HCT116 (cell line): ENCODE data around the gene PPP1R3G.

ENCODE experiments used
- CBX3 ChIP-seq: IDR thresholded peaks from 2 replicates; pipeline ENCODE4 v1.6.1; 2012; ENCODE audit warnings: low read depth
- ELF1 ChIP-seq: IDR thresholded peaks from 2 replicates; pipeline ENCODE4 v1.6.1; 2012; ENCODE audit warnings: low read depth, borderline replicate concordance
- EZH2 ChIP-seq: fragments of 200-600 bp; sonication (generic); IDR thresholded peaks from 2 replicates; pipeline ENCODE4 v1.6.1; 2017; ENCODE audit warnings: antibody characterized with exemption, mixed run types
- JUND ChIP-seq: IDR thresholded peaks from 2 replicates; pipeline ENCODE4 v1.6.1; 2012
- POLR2A ChIP-seq: IDR thresholded peaks from 2 replicates; pipeline ENCODE4 v1.7.0; 2011; ENCODE audit warnings: borderline replicate concordance; ENCODE audit not compliant: insufficient read depth, insufficient read length; ENCODE audit errors: extremely low read depth
- POLR2AphosphoS5 ChIP-seq: IDR thresholded peaks from 2 replicates; pipeline ENCODE4 v1.6.1; 2011; ENCODE audit warnings: mild to moderate bottlenecking, low read depth, low read length, moderate library complexity
- RAD21 ChIP-seq: IDR thresholded peaks from 2 replicates; pipeline ENCODE4 v1.6.1; 2012; ENCODE audit warnings: low read depth, mild to moderate bottlenecking
- SIN3A ChIP-seq: IDR thresholded peaks from 2 replicates; pipeline ENCODE4 v1.6.1; 2012; ENCODE audit warnings: low read depth
- SRF ChIP-seq: IDR thresholded peaks from 2 replicates; pipeline ENCODE4 v1.6.1; 2012; ENCODE audit warnings: low read depth
- YY1 ChIP-seq: IDR thresholded peaks from 2 replicates; pipeline ENCODE4 v1.6.1; 2011; ENCODE audit warnings: low read length, low read depth, moderate library complexity, mild to moderate bottlenecking; ENCODE audit not compliant: insufficient replicate concordance; ENCODE audit errors: extremely low read depth
- ZNF274 ChIP-seq: fragments of 200-500 bp; sonication (Bioruptor generic); IDR thresholded peaks from 2 replicates; pipeline ENCODE4 v1.6.1; 2014; ENCODE audit warnings: mild to moderate bottlenecking, low read depth, low read length, inconsistent platforms
- TF ChIP-seq, protein P1 (sequence below), 3 experiments: fragments of 200-600 bp in 1 of 3; sonication (generic) in 1 of 3; IDR thresholded peaks in 2 of 3; conservative IDR thresholded peaks in 1 of 3; 2 replicates each; pipeline ENCODE4 v1.5.1; 2012 to 2017; ENCODE audit warnings: low read depth in 2 of 3, low read length in 2 of 3, antibody characterized with exemption in 1 of 3, borderline replicate concordance in 1 of 3, control low read depth in 1 of 3, mild to moderate bottlenecking in 1 of 3, mixed read lengths in 1 of 3, mixed run types in 1 of 3, moderate library complexity in 1 of 3; ENCODE audit not compliant: insufficient read depth in 1 of 3
- TF ChIP-seq, protein P2 (sequence below): IDR thresholded peaks from 2 replicates; pipeline ENCODE4 v1.6.1; 2012; ENCODE audit warnings: low read depth
- TF ChIP-seq, protein P3 (sequence below): IDR thresholded peaks from 2 replicates; pipeline ENCODE4 v1.6.1; 2012

DNA sequence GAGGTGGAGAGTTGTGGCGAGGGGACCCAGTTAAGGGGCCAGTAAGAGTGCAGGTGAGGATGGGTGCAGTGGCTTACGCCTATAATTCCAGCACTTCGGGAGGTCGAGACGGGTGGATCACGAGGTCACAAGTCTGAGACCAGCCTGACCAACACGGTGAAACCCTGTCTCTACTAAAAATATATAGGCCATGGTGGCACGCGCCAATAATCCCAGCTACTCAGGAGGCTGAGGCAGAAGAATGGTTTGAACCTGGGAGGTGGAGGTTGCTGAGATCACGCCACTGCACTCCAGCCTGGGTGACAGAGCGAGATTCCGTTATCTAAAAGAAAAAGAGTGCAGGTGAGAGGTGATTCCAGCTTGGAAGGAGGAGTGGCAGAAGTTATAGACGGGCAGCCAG, 28.0 kb downstream of the PPP1R3G start:
- TF ChIP-seq, protein P1, sequence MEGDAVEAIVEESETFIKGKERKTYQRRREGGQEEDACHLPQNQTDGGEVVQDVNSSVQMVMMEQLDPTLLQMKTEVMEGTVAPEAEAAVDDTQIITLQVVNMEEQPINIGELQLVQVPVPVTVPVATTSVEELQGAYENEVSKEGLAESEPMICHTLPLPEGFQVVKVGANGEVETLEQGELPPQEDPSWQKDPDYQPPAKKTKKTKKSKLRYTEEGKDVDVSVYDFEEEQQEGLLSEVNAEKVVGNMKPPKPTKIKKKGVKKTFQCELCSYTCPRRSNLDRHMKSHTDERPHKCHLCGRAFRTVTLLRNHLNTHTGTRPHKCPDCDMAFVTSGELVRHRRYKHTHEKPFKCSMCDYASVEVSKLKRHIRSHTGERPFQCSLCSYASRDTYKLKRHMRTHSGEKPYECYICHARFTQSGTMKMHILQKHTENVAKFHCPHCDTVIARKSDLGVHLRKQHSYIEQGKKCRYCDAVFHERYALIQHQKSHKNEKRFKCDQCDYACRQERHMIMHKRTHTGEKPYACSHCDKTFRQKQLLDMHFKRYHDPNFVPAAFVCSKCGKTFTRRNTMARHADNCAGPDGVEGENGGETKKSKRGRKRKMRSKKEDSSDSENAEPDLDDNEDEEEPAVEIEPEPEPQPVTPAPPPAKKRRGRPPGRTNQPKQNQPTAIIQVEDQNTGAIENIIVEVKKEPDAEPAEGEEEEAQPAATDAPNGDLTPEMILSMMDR (IDR thresholded peaks at IDR 0.05 in 2 of 3, conservative IDR thresholded peaks at IDR 0.05 in 1 of 3; ENCODE audit: borderline replicate concordance in 1 of 3, insufficient read depth in 1 of 3, low read depth in 2 of 3, low read length in 2 of 3), result no peak
- TF ChIP-seq, protein P2, sequence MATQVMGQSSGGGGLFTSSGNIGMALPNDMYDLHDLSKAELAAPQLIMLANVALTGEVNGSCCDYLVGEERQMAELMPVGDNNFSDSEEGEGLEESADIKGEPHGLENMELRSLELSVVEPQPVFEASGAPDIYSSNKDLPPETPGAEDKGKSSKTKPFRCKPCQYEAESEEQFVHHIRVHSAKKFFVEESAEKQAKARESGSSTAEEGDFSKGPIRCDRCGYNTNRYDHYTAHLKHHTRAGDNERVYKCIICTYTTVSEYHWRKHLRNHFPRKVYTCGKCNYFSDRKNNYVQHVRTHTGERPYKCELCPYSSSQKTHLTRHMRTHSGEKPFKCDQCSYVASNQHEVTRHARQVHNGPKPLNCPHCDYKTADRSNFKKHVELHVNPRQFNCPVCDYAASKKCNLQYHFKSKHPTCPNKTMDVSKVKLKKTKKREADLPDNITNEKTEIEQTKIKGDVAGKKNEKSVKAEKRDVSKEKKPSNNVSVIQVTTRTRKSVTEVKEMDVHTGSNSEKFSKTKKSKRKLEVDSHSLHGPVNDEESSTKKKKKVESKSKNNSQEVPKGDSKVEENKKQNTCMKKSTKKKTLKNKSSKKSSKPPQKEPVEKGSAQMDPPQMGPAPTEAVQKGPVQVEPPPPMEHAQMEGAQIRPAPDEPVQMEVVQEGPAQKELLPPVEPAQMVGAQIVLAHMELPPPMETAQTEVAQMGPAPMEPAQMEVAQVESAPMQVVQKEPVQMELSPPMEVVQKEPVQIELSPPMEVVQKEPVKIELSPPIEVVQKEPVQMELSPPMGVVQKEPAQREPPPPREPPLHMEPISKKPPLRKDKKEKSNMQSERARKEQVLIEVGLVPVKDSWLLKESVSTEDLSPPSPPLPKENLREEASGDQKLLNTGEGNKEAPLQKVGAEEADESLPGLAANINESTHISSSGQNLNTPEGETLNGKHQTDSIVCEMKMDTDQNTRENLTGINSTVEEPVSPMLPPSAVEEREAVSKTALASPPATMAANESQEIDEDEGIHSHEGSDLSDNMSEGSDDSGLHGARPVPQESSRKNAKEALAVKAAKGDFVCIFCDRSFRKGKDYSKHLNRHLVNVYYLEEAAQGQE, result no peak
- TF ChIP-seq ZNF274 (no peak), CBX3 (no peak), YY1 (no peak), JUND (no peak), SRF (no peak), RAD21 (no peak), EZH2 (no peak), SIN3A (no peak), POLR2A (no peak), ELF1 (no peak), POLR2AphosphoS5 (no peak)
- TF ChIP-seq, protein P3, sequence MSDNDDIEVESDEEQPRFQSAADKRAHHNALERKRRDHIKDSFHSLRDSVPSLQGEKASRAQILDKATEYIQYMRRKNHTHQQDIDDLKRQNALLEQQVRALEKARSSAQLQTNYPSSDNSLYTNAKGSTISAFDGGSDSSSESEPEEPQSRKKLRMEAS, result no peak
